AG08395 (cell line): ENCODE data around the gene SLC35G6.
"Not testable (repeated sequence)": the region's sequence is repeated elsewhere in the genome, so short reads cannot be mapped to it uniquely, and the experiment has no call there.

Experiments used
- DNase-seq: peaks from one replicate; pipeline ENCODE4 v3.0.0; 2012; ENCODE audit warnings: mixed read lengths, low spot score

SLC35G6 gene

DNA sequence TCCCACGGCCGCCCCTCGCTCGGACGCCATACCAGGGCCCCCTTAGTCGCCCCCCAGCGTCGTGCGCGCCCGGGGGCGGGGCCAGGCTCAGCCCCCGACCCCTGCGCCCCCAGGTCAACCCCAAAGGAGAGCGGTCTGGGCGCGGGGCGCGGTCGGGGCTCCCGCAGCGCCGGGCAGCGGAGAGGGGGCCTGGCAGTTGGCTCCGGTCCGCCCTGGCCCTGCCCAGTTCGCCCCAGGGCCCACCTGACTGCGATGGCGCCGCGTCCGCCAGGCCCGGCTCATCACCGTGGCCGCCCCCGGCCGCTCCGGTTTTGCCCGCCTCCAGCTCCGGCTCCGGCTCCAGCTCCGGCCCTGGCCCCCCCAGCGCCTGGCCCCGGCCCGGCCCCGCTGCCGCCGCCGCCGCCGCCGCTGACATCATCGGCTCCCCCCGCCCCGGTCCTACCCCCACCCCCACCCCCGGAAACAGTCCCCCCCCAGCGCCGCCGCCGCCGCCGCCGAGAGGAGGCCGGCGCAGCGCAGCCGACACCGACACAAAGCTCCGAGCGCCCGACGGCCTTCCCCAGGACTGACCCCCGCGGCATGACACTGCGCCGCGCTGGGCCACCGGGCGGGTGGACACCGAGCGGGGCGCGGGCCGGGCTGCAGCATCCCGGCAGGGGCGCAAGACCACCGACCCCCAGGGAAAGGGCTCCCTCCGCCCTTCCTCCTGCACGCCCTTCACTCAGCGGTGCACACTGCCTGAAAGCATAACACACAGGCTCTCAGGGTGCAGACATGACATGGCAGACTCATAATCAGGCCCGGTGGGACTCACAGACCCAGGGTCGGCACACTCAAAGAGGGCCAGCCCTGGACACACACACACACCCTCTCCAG lies 1.8 kb upstream of the SLC35G6 start, which contains the start of gene ZBTB4:
ZBTB4 (minus strand) TSS at position 419 of the 876 bp plus-strand sequence. CDS start 12,830 bp downstream, outside the sequence.
- peak; percentile 66 for DNase-seq

- no peak for DNase-seq
Measured at GRCh38 chr17:7480089-7480384, 1.2 kb upstream of the SLC35G6 start.

DNA sequence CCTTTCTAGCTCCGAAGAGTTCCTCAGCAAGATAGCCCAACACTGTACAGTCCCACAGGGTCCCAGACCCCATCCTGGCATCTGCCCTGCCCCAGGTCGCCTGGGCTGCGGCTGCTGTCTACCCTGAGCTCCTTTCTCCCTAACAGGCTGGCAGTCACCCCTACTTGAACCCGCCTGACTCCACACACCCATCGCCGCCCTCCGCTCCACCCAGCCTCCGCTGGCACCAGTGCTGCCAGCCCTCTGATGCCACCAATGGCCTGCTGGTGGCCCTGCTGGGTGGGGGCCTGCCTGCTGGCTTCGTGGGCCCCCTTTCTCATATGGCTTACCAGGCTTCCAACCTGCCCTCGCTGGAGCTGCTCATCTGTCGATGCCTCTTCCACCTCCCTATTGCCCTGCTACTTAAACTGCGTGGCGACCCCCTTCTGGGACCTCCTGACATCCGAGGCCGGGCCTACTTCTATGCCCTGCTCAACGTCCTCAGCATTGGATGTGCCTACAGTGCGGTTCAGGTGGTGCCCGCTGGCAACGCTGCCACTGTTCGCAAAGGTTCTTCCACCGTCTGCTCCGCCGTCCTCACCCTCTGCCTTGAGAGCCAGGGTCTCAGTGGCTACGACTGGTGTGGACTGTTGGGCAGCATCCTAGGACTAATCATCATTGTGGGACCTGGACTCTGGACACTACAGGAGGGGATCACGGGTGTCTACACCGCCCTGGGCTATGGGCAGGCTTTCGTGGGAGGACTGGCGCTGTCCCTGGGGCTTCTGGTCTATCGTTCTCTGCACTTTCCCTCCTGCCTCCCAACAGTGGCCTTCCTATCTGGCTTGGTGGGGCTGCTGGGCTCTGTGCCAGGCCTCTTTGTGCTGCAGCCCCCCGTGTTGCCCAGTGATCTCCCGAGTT lies 846 bp downstream of the SLC35G6 start:
- not testable (repeated sequence) for DNase-seq

DNA sequence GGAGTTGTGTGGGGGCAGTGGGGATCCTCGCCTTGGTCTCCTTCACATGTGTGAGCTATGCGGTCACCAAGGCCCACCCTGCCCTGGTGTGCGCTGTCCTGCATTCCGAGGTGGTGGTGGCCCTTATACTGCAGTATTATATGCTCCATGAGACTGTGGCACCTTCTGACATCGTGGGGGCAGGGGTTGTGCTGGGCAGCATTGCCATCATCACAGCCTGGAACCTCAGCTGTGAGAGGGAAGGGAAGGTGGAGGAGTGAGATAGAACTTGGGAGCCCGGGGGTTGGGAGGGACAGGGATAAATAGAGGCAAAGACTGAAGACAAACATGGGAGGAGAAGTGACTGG lies 1.5 kb downstream of the SLC35G6 start:
- not testable (repeated sequence) for DNase-seq

GRCh38 chr17:7483255-7484066 lies 2.2 kb downstream of the SLC35G6 start:
- peak; percentile 84 for DNase-seq

GRCh38 chr17:7484067-7484918 lies 3.0 kb downstream of the SLC35G6 start, which contains the start of gene POLR2A:
Gene POLR2A (plus strand): TSS chr17:7484366.
- peak; percentile 100 for DNase-seq

DNA sequence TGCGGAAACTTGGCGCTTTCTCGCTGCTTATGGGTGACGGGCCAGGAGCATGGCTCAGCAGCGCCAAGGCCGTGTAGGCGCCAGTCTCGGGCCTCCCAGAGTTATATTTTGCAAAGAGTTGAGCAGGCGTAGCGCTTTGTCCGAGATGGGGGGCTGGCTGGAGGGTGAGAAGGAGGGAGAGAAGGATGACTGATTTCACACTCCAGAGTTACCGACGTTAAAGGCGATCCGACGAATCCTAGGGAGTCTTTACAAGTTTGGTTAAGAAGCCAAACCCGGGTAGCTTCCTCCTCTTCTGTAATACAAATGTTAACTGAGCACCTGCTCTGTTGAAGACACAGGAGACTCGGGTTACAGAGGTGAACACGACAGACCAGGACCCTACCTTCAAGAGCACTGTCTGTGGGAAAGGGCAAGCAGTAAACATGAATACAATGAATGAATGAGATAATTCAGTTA lies 3.7 kb downstream of the SLC35G6 start:
- no peak for DNase-seq

- no peak for DNase-seq
Measured at GRCh38 chr17:7486181-7486580, 4.9 kb downstream of the SLC35G6 start.

- DNase-seq = no peak
Measured at GRCh38 chr17:7490144-7490543, 8.9 kb downstream of the SLC35G6 start.

- no peak for DNase-seq
Measured at GRCh38 chr17:7491583-7491982, 10.3 kb downstream of the SLC35G6 start.

DNA sequence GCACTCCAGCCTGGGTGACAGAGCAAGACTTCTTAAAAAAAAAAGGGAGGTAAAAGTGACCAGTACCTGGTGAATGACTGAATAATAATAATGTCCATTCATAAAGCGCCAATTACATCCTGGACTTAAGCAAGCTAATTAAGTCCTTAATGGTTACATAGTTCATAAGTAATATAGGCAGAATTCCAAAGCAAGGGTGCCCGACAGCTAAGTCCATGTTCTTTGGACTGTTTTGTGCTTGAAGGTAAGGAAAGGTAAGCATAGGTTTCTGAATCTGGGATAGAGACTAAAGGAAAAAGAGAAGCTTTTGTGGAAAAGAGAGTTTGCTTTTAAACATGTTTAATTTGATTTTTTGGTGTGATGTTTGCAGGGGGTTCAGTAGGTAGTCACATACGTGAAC lies 12.7 kb downstream of the SLC35G6 start:
- no peak for DNase-seq

- no peak for DNase-seq
Measured at GRCh38 chr17:7495906-7496434, 14.7 kb downstream of the SLC35G6 start.

- no peak for DNase-seq
Measured at GRCh38 chr17:7496470-7497183, 15.4 kb downstream of the SLC35G6 start.

DNA sequence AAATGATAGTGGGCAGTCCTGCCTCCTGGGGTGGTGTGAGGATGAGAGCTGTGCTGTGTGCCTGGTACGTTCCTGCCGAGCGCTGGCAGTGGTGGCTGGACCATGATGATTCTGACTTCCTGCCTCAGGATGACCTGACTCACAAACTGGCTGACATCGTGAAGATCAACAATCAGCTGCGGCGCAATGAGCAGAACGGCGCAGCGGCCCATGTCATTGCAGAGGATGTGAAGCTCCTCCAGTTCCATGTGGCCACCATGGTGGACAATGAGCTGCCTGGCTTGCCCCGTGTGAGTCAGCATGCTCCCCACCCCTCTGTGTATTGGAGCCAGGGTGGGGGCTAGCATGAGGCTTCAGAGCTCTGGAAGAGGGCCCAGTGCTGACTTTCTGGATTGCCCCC lies 16.0 kb downstream of the SLC35G6 start:
- no peak for DNase-seq

GRCh38 chr17:7497636-7498035 lies 16.4 kb downstream of the SLC35G6 start:
- DNase-seq = no peak

GRCh38 chr17:7499161-7499560 lies 17.9 kb downstream of the SLC35G6 start:
- DNase-seq = no peak

GRCh38 chr17:7501729-7502128 lies 20.5 kb downstream of the SLC35G6 start:
- no peak for DNase-seq

DNA sequence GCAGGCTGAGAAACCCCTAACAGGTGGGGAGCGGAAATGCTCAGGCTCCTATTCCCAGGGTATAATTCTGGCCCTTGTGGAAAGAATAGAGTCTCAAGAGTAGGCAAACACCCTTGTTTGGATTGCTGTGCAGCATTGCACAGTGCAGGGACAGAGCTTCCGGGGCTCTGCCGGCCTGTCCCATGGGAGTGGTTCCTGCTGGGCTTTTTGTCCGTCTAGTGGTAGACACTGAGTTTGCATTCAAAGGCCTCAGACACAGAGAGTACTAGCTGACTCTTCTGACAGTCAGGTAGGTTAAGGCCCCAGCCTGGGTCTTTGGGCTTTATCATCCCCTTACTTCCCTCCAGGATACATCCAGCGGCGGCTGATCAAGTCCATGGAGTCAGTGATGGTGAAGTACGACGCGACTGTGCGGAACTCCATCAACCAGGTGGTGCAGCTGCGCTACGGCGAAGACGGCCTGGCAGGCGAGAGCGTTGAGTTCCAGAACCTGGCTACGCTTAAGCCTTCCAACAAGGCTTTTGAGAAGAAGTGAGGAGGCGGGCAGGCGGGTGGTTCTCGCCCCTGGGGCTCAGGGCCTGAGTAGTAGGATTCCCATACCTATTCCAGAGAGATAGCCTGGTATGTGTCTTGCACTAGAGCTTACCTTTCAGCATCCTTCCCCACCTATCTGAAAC lies 21.1 kb downstream of the SLC35G6 start:
- DNase-seq = no peak

DNA sequence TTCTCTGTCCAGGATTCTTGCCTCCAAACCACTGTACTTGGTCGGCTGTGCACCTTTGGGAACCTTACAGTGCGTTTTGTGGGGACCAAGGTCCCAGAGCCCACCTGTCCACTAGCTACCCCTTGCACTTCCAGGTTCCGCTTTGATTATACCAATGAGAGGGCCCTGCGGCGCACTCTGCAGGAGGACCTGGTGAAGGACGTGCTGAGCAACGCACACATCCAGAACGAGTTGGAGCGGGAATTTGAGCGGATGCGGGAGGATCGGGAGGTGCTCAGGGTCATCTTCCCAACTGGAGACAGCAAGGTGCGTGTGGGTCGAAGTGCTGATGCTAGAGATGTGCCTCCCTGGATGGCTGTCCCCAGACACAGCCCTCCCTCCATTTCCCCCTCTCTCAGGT lies 21.7 kb downstream of the SLC35G6 start:
- DNase-seq = no peak

DNA sequence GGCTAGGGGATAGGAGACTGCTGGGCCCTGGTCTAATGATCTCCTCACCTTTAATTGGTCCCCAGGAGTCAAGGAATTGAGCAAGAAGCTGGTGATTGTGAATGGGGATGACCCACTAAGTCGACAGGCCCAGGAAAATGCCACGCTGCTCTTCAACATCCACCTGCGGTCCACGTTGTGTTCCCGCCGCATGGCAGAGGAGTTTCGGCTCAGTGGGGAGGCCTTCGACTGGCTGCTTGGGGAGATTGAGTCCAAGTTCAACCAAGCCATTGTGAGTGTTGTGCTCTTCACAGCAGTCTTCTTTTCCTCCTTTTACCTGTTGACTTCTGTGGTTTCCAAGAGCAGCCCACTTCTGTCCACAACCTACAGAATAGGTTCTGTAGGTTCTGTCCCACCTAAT lies 22.3 kb downstream of the SLC35G6 start:
- DNase-seq = no peak
